Left ventricle myocardium inferior (tissue), 1 donor: ENCODE results near the gene ZNF670. TPM values are rescaled to one million over a fixed set of nuclear protein-coding genes. Genes with fewer than 3 reads are reported as not detected.

Experiments
- DNase-seq: peaks from one replicate; pipeline ENCODE4 v3.0.0-alpha.2; 2020
- H3K27ac ChIP-seq: fragments of 200-600 bp; replicated peaks from 2 replicates; pipeline ENCODE4 v1.8.0; 2021
- H3K27me3 ChIP-seq: fragments of 200-600 bp; 2 replicates; pipeline ENCODE4 v1.8.0; 2021; ENCODE audit warnings: low read depth
- H3K36me3 ChIP-seq: fragments of 200-600 bp; 2 replicates; pipeline ENCODE4 v1.8.0; 2021
- H3K4me1 ChIP-seq: fragments of 200-600 bp; 2 replicates; pipeline ENCODE4 v1.8.0; 2021
- H3K4me3 ChIP-seq: fragments of 200-600 bp; 2 replicates; pipeline ENCODE4 v1.8.0; 2021; ENCODE audit warnings: mild to moderate bottlenecking, moderate library complexity
- H3K9me3 ChIP-seq: fragments of 200-600 bp; replicated peaks from 2 replicates; pipeline ENCODE4 v1.8.0; 2021
- CTCF ChIP-seq: fragments of 200-600 bp; IDR thresholded peaks from 2 replicates; pipeline ENCODE4 v1.8.0; 2021; ENCODE audit warnings: antibody characterized with exemption, mild to moderate bottlenecking, borderline replicate concordance
- intact Hi-C: fragments of 100-400 bp; cut with micrococcal nuclease; formaldehyde crosslinking; loops from one replicate; pipeline ENCODE4 v1.11.0; 2022
- total RNA-seq: library from RNA; stranded (reverse); fragmentation: NEBNext Ultra II Directional; extraction: Animal tissue kit (Norgen Biotek cat#: 25700); gene quantifications from one replicate; pipeline ENCODE4 v1.2.1, GENCODE V29; 2021
- donor health status: DM: no; HTN: yes; CAD: no; lungs with severe emphysema.

Gene ZNF670
- total RNA-seq, 1 donor from 2014 or later = 1.5 TPM

GRCh38 chr1:247100676-247101279 lies 22.2 kb upstream of the ZNF670 start:
- H3K4me3 ChIP-seq = no peak overlapping the region
- DNase-seq = no peak
- intact Hi-C loops = no loop called here
- peaks cover 25% of the 10 kb centered on the region for H3K4me1 ChIP-seq
- H3K27ac ChIP-seq = no peak overlapping the region
- peaks cover 69% of the 10 kb centered on the region for H3K9me3 ChIP-seq
- H3K36me3 ChIP-seq = peaks cover 55% of the 10 kb centered on the region
- no peak for TF ChIP-seq CTCF
- no peaks in the 10 kb centered on the region for H3K27me3 ChIP-seq

- Histone ChIP-seq H3K4me1 (no peaks in the 10 kb centered on the region), H3K27ac (no peak overlapping the region), H3K36me3 (peaks cover 52% of the 10 kb centered on the region), H3K4me3 (no peak overlapping the region), H3K9me3 (peaks cover 84% of the 10 kb centered on the region), H3K27me3 (no peaks in the 10 kb centered on the region)
- TF ChIP-seq CTCF = no peak
- intact Hi-C loops = no loop called here
- no peak for DNase-seq
Observed at GRCh38 chr1:247096958-247097357, 18.3 kb upstream of the ZNF670 start.

- no peak for TF ChIP-seq CTCF
- Histone ChIP-seq H3K4me3 (no peak overlapping the region), H3K36me3 (peaks cover 48% of the 10 kb centered on the region), H3K9me3 (peaks cover 80% of the 10 kb centered on the region), H3K4me1 (no peaks in the 10 kb centered on the region), H3K27me3 (no peaks in the 10 kb centered on the region), H3K27ac (no peak overlapping the region)
- intact Hi-C loops = no loop called here
- DNase-seq = no peak
Observed at GRCh38 chr1:247096544-247096943, 17.9 kb upstream of the ZNF670 start.

GRCh38 chr1:247096112-247096511 lies 17.5 kb upstream of the ZNF670 start:
- intact Hi-C loops = no loop called here
- DNase-seq = no peak
- H3K36me3 ChIP-seq = peaks cover 43% of the 10 kb centered on the region
- H3K9me3 ChIP-seq = peaks cover 75% of the 10 kb centered on the region
- no peak overlapping the region for H3K27ac ChIP-seq
- H3K4me3 ChIP-seq = no peak overlapping the region
- H3K27me3 ChIP-seq = no peaks in the 10 kb centered on the region
- TF ChIP-seq CTCF = no peak
- H3K4me1 ChIP-seq = no peaks in the 10 kb centered on the region

GRCh38 chr1:247090455-247090854 lies 11.8 kb upstream of the ZNF670 start:
- no peak for TF ChIP-seq CTCF
- H3K27me3 ChIP-seq = no peaks in the 10 kb centered on the region
- H3K4me3 ChIP-seq = no peak overlapping the region
- intact Hi-C loops = no loop called here
- H3K36me3 ChIP-seq = no peaks in the 10 kb centered on the region
- H3K4me1 ChIP-seq = no peaks in the 10 kb centered on the region
- peaks cover 22% of the 10 kb centered on the region for H3K9me3 ChIP-seq
- DNase-seq = no peak
- H3K27ac ChIP-seq = no peak overlapping the region
